ENCODE results near the gene PSMD5. TPM values are rescaled to one million over a fixed set of nuclear protein-coding genes. Genes with fewer than 3 reads are reported as not detected.

Gene PSMD5
- total RNA-seq, 2 donors from 2014 or later: 33.2 to 60.2 TPM

- DNase-seq: no peak
- TF ChIP-seq CTCF (IDR thresholded peaks at IDR 0.05): no peak
- no peaks in the 10 kb centered on the region for H3K9me3 ChIP-seq
- peak within 1 kb of the TSS; percentile 84 to 88 for H3K9ac ChIP-seq (ENCODE audit: low read depth in 2 of 2, low read length in 2 of 2)
- H3K36me3 ChIP-seq: no peaks in the 10 kb centered on the region
- no peaks in the 10 kb centered on the region for H3K27me3 ChIP-seq
- intact Hi-C loops (cut with DNase I): loop anchor here (5.0 kb wide), 1 partner anchor 50 kb away; the partner anchor contains the start of gene TRAF1
- H3K4me1 ChIP-seq: no peaks in the 10 kb centered on the region
- H3K4me3 ChIP-seq: peak within 1 kb of the TSS; percentile 71
- peak within 1 kb of the TSS; percentile 96 for H3K27ac ChIP-seq
Measured at GRCh38 chr9:120876842-120877240, 34.1 kb upstream of the PSMD5 start, which contains the start of gene PHF19. Gene PHF19 (minus strand): TSS chr9:120877188. CDS start chr9:120874741, 2,447 bp downstream.

- no peak for TF ChIP-seq CTCF (IDR thresholded peaks at IDR 0.05)
- H3K9me3 ChIP-seq: no peaks in the 10 kb centered on the region
- H3K36me3 ChIP-seq: no peaks in the 10 kb centered on the region
- H3K27ac ChIP-seq: peak overlapping the region; percentile 96
- intact Hi-C loops (cut with DNase I): loop anchor here (5.0 kb wide), 1 partner anchor 51 kb away; the partner anchor contains the start of gene TRAF1
- H3K27me3 ChIP-seq: no peaks in the 10 kb centered on the region
- H3K9ac ChIP-seq (ENCODE audit: low read depth in 2 of 2, low read length in 2 of 2): peak overlapping the region; percentile 53 to 84
- peak; percentile 95 for DNase-seq
- H3K4me3 ChIP-seq: peak overlapping the region; percentile 71
- H3K4me1 ChIP-seq: no peaks in the 10 kb centered on the region
Measured at GRCh38 chr9:120875954-120876841, 33.5 kb upstream of the PSMD5 start.

- DNase-seq: no peak
- H3K9ac ChIP-seq (ENCODE audit: low read depth in 2 of 2, low read length in 2 of 2): peak overlapping the region; percentile 53 to 84
- intact Hi-C loops (cut with DNase I): loop anchor here (5.0 kb wide), 1 partner anchor 52 kb away; the partner anchor contains the start of gene TRAF1
- H3K36me3 ChIP-seq: no peaks in the 10 kb centered on the region
- no peak for TF ChIP-seq CTCF (IDR thresholded peaks at IDR 0.05)
- no peaks in the 10 kb centered on the region for H3K27me3 ChIP-seq
- no peaks in the 10 kb centered on the region for H3K4me1 ChIP-seq
- H3K4me3 ChIP-seq: no peak overlapping the region
- no peaks in the 10 kb centered on the region for H3K9me3 ChIP-seq
- peak overlapping the region; percentile 96 for H3K27ac ChIP-seq
Measured at GRCh38 chr9:120875643-120875953, 32.9 kb upstream of the PSMD5 start.

- no peak for DNase-seq
- H3K4me1 ChIP-seq: no peaks in the 10 kb centered on the region
- no peaks in the 10 kb centered on the region for H3K27me3 ChIP-seq
- TF ChIP-seq CTCF (IDR thresholded peaks at IDR 0.05): no peak
- H3K27ac ChIP-seq: peak overlapping the region; percentile 96
- peak overlapping the region in 1 of 2 donors; percentile 53 for H3K9ac ChIP-seq (ENCODE audit: low read depth in 2 of 2, low read length in 2 of 2)
- no peaks in the 10 kb centered on the region for H3K9me3 ChIP-seq
- intact Hi-C loops (cut with DNase I): loop anchor here (5.0 kb wide), 1 partner anchor 52 kb away; the partner anchor contains the start of gene TRAF1
- H3K36me3 ChIP-seq: no peaks in the 10 kb centered on the region
- H3K4me3 ChIP-seq: no peak overlapping the region
Measured at GRCh38 chr9:120875195-120875565, 32.5 kb upstream of the PSMD5 start.

GRCh38 chr9:120874226-120875194 is 31.8 kb upstream of the PSMD5 start:
- H3K9ac ChIP-seq (ENCODE audit: low read depth in 2 of 2, low read length in 2 of 2): no peak overlapping the region
- intact Hi-C loops (cut with DNase I): loop anchor here (5.0 kb wide), 1 partner anchor 53 kb away; the partner anchor contains the start of gene TRAF1
- H3K4me3 ChIP-seq: no peak overlapping the region
- peak; percentile 55 for DNase-seq
- H3K27ac ChIP-seq: peak overlapping the region; percentile 96
- H3K9me3 ChIP-seq: no peaks in the 10 kb centered on the region
- H3K27me3 ChIP-seq: no peaks in the 10 kb centered on the region
- H3K36me3 ChIP-seq: no peaks in the 10 kb centered on the region
- TF ChIP-seq CTCF (IDR thresholded peaks at IDR 0.05): no peak
- peaks cover 2% of the 10 kb centered on the region for H3K4me1 ChIP-seq

All from colonic mucosa (tissue), 4 donors.